HFFc6 (cell line): ENCODE measurements around the gene NIT2. TPM values are rescaled to one million over a fixed set of nuclear protein-coding genes. Genes with fewer than 3 reads are reported as not detected.
"Not testable (repeated sequence)": the region's sequence is repeated elsewhere in the genome, so short reads cannot be mapped to it uniquely, and the experiment has no call there.

ENCODE experiments used
- DNase-seq: peaks from one replicate; pipeline ENCODE4 v3.0.0-alpha.2; 2018
- H3K27ac Mint-ChIP-seq: 2 replicates; pipeline ENCODE4 v1.8.0; 2020; ENCODE audit warnings: mild to moderate bottlenecking, mixed read lengths
- H3K27me3 Mint-ChIP-seq: 2 replicates; pipeline ENCODE4 v1.8.0; 2021; ENCODE audit warnings: mild to moderate bottlenecking, moderate library complexity, mixed read lengths; ENCODE audit not compliant: insufficient read depth
- H3K36me3 Mint-ChIP-seq: 2 replicates; pipeline ENCODE4 v1.8.0; 2021; ENCODE audit warnings: low read depth, mixed read lengths
- H3K4me1 Mint-ChIP-seq: 2 replicates; pipeline ENCODE4 v1.8.0; 2020; ENCODE audit warnings: low read depth, mixed read lengths
- H3K4me3 Mint-ChIP-seq: 2 replicates; pipeline ENCODE4 v1.8.0; 2020; ENCODE audit warnings: mild to moderate bottlenecking, moderate library complexity, mixed read lengths
- H3K9me3 Mint-ChIP-seq: 2 replicates; pipeline ENCODE4 v1.8.0; 2020; ENCODE audit warnings: mild to moderate bottlenecking, mixed read lengths
- CTCF ChIP-seq: fragments of 200-600 bp; sonication (generic); IDR thresholded peaks from 2 replicates; pipeline ENCODE4 v1.5.0; 2021; ENCODE audit warnings: antibody characterized with exemption, mild to moderate bottlenecking
- total RNA-seq, 6 experiments: library from RNA; stranded (reverse); fragmentation: NEBNext Ultra II Directional; extraction: Animal tissue kit (Norgen Biotek cat#: 25700); gene quantifications; 2 replicates in 1 of 6; 3 replicates in 5 of 6; pipeline ENCODE4 v1.2.3, GENCODE V29; 2021

The NIT2 gene
- total RNA-seq, 6 experiments from 2014 or later: 36.4 to 48.6 (median 42.7) TPM

GRCh38 chr3:100338911-100339310 is 4.4 kb downstream of the NIT2 start:
- H3K4me1 Mint-ChIP-seq: peaks cover 13% of the 10 kb centered on the region
- no peak overlapping the region for H3K27ac Mint-ChIP-seq
- no peaks in the 10 kb centered on the region for H3K9me3 Mint-ChIP-seq
- H3K36me3 Mint-ChIP-seq: peaks cover 32% of the 10 kb centered on the region
- no peak for TF ChIP-seq CTCF
- no peaks in the 10 kb centered on the region; the same call in 1 of the 2 replicates for H3K27me3 Mint-ChIP-seq
- no peak for DNase-seq
- no peak overlapping the region for H3K4me3 Mint-ChIP-seq

DNA sequence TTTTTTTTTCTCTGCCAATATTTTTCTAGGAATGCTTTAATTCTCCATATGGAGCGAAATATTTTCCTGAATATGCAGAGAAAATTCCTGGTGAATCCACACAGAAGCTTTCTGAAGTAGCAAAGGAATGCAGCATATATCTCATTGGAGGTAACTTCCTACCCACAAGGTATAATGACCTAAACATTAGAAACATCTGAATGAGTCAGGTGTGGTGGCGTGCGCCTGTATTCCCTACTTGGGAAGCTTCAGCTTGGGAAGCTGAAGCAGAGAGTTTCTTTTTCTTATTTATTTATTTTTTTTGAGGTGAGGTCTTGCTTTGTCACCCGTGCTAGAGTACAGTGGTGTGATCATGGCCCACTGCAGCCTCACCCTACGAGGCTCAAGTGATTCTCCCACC is 5.2 kb downstream of the NIT2 start:
- Mint-ChIP-seq H3K4me1 (peaks cover 9% of the 10 kb centered on the region), H3K27ac (no peak overlapping the region), H3K9me3 (no peaks in the 10 kb centered on the region), H3K36me3 (peaks cover 35% of the 10 kb centered on the region), H3K4me3 (no peak overlapping the region), H3K27me3 (no peaks in the 10 kb centered on the region)
- no peak for TF ChIP-seq CTCF
- no peak for DNase-seq

GRCh38 chr3:100340527-100340926 is 6.0 kb downstream of the NIT2 start:
- no peak for TF ChIP-seq CTCF
- Mint-ChIP-seq H3K4me3 (no peak overlapping the region), H3K27me3 (no peaks in the 10 kb centered on the region), H3K9me3 (no peaks in the 10 kb centered on the region), H3K36me3 (peaks cover 38% of the 10 kb centered on the region), H3K27ac (no peak overlapping the region), H3K4me1 (peaks cover 2% of the 10 kb centered on the region)
- no peak for DNase-seq

GRCh38 chr3:100348727-100349126 is 14.2 kb downstream of the NIT2 start:
- TF ChIP-seq CTCF: no peak
- Mint-ChIP-seq H3K4me1 (peaks cover 12% of the 10 kb centered on the region), H3K36me3 (peaks cover 53% of the 10 kb centered on the region), H3K9me3 (no peaks in the 10 kb centered on the region), H3K27ac (no peak overlapping the region), H3K27me3 (no peaks in the 10 kb centered on the region; the same call in 1 of the 2 replicates), H3K4me3 (no peak overlapping the region)
- no peak for DNase-seq

DNA sequence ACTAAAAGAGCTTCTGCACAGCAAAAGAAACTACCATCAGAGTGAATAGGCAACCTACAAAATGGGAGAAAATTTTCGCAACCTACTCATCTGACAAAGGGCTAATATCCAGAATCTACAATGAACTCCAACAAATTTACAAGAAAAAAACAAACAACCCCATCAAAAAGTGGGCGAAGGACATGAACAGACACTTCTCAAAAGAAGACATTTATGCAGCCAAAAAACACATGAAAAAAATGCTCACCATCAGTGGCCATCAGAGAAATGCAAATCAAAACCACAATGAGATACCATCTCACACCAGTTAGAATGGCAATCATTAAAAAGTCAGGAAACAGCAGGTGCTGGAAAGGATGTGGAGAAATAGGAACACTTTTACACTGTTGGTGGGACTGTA is 17.2 kb downstream of the NIT2 start:
- Mint-ChIP-seq H3K36me3 (peaks cover 47% of the 10 kb centered on the region), H3K4me1 (peaks cover 12% of the 10 kb centered on the region)
- H3K4me3 Mint-ChIP-seq, H3K27ac Mint-ChIP-seq, H3K27me3 Mint-ChIP-seq, DNase-seq, H3K9me3 Mint-ChIP-seq: not testable (repeated sequence)

- Mint-ChIP-seq H3K4me1 (peaks cover 12% of the 10 kb centered on the region), H3K27me3 (no peaks in the 10 kb centered on the region; the same call in 1 of the 2 replicates), H3K27ac (no peak overlapping the region; the same call in 1 of the 2 replicates), H3K4me3 (no peak overlapping the region), H3K9me3 (no peaks in the 10 kb centered on the region), H3K36me3 (peaks cover 47% of the 10 kb centered on the region)
- TF ChIP-seq CTCF: no peak
- no peak for DNase-seq
Measured at GRCh38 chr3:100352296-100353231, 18.0 kb downstream of the NIT2 start.
